A673 (cell line): ENCODE data around the gene ADAM12. TPM values are rescaled to one million over a fixed set of nuclear protein-coding genes. Genes with fewer than 3 reads are reported as not detected.

ENCODE experiments used
- BruUV-seq: library from RNA; stranded (reverse); fragments of 400-500 nt; replicated peaks from 2 replicates; lab custom pipeline; 2021; lab: Mats Ljungman, UMichigan
- CTCF ChIA-PET: fragments of 300-600 bp; sonication (Branson Sonifier 250); formaldehyde crosslinking; loops from one replicate; lab custom pipeline; 2022; ENCODE audit warnings: antibody characterized with exemption; lab: Charles Lee
- POLR2A ChIA-PET: fragments of 300-600 bp; sonication (Branson Sonifier 250); formaldehyde crosslinking; loops from one replicate; lab custom pipeline; 2022; ENCODE audit warnings: antibody characterized with exemption; ENCODE audit not compliant: low non-redundant PET; lab: Charles Lee
- DNase-seq: peaks from one replicate; pipeline ENCODE4 v3.0.0-alpha.2; 2015; ENCODE audit warnings: low spot score
- H3K27ac ChIP-seq: fragments of 200-600 bp; sonication (generic); 2 replicates; pipeline ENCODE4 v1.5.1; 2016; ENCODE audit warnings: mixed run types, low read depth, mild to moderate bottlenecking, mixed read lengths, antibody characterized with exemption, low read length; ENCODE audit not compliant: poor library complexity, severe bottlenecking
- H3K27me3 ChIP-seq: fragments of 200-600 bp; sonication (generic); replicated peaks from 2 replicates; pipeline ENCODE4 v1.6.1; 2017; ENCODE audit warnings: mixed run types, low read depth, mild to moderate bottlenecking, mixed read lengths, antibody characterized with exemption, low read length; ENCODE audit not compliant: insufficient read depth, poor library complexity
- H3K36me3 ChIP-seq: fragments of 200-600 bp; sonication (generic); 2 replicates; pipeline ENCODE4 v1.6.1; 2016; ENCODE audit warnings: mixed run types, mild to moderate bottlenecking, mixed read lengths, antibody characterized with exemption, low read length; ENCODE audit not compliant: insufficient read depth, poor library complexity, severe bottlenecking
- H3K4me1 ChIP-seq: fragments of 200-600 bp; sonication (generic); 2 replicates; pipeline ENCODE4 v1.6.1; 2017; ENCODE audit warnings: mixed run types, mild to moderate bottlenecking, mixed read lengths, antibody characterized with exemption, low read length; ENCODE audit not compliant: insufficient read depth, poor library complexity, severe bottlenecking
- H3K4me3 ChIP-seq: fragments of 200-600 bp; sonication (generic); 2 replicates; pipeline ENCODE4 v1.5.1; 2016; ENCODE audit warnings: low read depth, mixed run types, mild to moderate bottlenecking, mixed read lengths, low read length; ENCODE audit not compliant: poor library complexity, severe bottlenecking
- H3K9me3 ChIP-seq: fragments of 200-600 bp; sonication (generic); 2 replicates; pipeline ENCODE4 v1.6.1; 2016; ENCODE audit warnings: mixed run types, low read depth, mild to moderate bottlenecking, mixed read lengths, antibody characterized with exemption, low read length; ENCODE audit not compliant: poor library complexity, severe bottlenecking
- CTCF ChIP-seq: fragments of 300-800, 200-600 bp; sonication (generic); conservative IDR thresholded peaks from 2 replicates; pipeline ENCODE4 v1.5.1; 2017; ENCODE audit warnings: low read depth, mild to moderate bottlenecking, antibody characterized with exemption, low read length, moderate library complexity, mixed read lengths
- EZH2 ChIP-seq: fragments of 200-600 bp; sonication (generic); IDR thresholded peaks from 2 replicates; pipeline ENCODE4 v1.6.1; 2017; ENCODE audit warnings: borderline replicate concordance, low read depth, mild to moderate bottlenecking, mixed read lengths, antibody characterized with exemption, low read length; ENCODE audit not compliant: poor library complexity, severe bottlenecking
- intact Hi-C: fragments of 100-400 bp; cut with micrococcal nuclease; formaldehyde crosslinking; loops from one replicate; pipeline ENCODE4 v1.10.0; 2022; ENCODE audit not compliant: unreplicated experiment
- total RNA-seq: library from RNA; stranded (reverse); gene quantifications from 2 replicates; pipeline ENCODE4 v1.2.3, GENCODE V29; 2021

Gene ADAM12
- total RNA-seq, 1 experiment from 2014 or later, result 0.17 TPM

GRCh38 chr10:126251778-126252407, 136.4 kb downstream of the ADAM12 start:
- no peak overlapping the region for H3K4me3 ChIP-seq
- H3K9me3 ChIP-seq, result no peaks in the 10 kb centered on the region
- DNase-seq, result no peak
- ChIA-PET POLR2A (no interaction called here), CTCF (no interaction called here)
- BruUV-seq, result no TSS peak
- H3K27me3 ChIP-seq, result no peaks in the 10 kb centered on the region
- TF ChIP-seq CTCF, result no peak
- no peak for TF ChIP-seq EZH2
- no peak overlapping the region for H3K27ac ChIP-seq
- no peaks in the 10 kb centered on the region for H3K36me3 ChIP-seq
- intact Hi-C loops, result no loop called here
- no peaks in the 10 kb centered on the region for H3K4me1 ChIP-seq

GRCh38 chr10:126250527-126251310, 137.6 kb downstream of the ADAM12 start:
- no peaks in the 10 kb centered on the region for H3K27me3 ChIP-seq
- no peaks in the 10 kb centered on the region for H3K4me1 ChIP-seq
- H3K36me3 ChIP-seq, result no peaks in the 10 kb centered on the region
- ChIA-PET CTCF (no interaction called here), POLR2A (no interaction called here)
- H3K27ac ChIP-seq, result no peak overlapping the region
- H3K9me3 ChIP-seq, result no peaks in the 10 kb centered on the region
- H3K4me3 ChIP-seq, result no peak overlapping the region
- intact Hi-C loops, result no loop called here
- TF ChIP-seq CTCF (no peak), EZH2 (no peak)
- no TSS peak for BruUV-seq
- no peak for DNase-seq

- Histone ChIP-seq H3K4me1 (no peaks in the 10 kb centered on the region), H3K27me3 (no peaks in the 10 kb centered on the region), H3K27ac (no peak overlapping the region), H3K4me3 (no peak overlapping the region), H3K36me3 (no peaks in the 10 kb centered on the region), H3K9me3 (no peaks in the 10 kb centered on the region)
- DNase-seq, result no peak
- ChIA-PET POLR2A (no interaction called here), CTCF (no interaction called here)
- BruUV-seq, result no TSS peak
- intact Hi-C loops, result no loop called here
- no peak for TF ChIP-seq CTCF
- no peak for TF ChIP-seq EZH2
These were observed 138.2 kb downstream of the ADAM12 start for GRCh38 chr10:126250045-126250444.
